ENCODE measurements around the gene SAMM50. TPM values are rescaled to one million over a fixed set of nuclear protein-coding genes. Genes with fewer than 3 reads are reported as not detected.

SAMM50 gene
- 40.5 and 43.1 TPM in 2 replicates for total RNA-seq

DNA sequence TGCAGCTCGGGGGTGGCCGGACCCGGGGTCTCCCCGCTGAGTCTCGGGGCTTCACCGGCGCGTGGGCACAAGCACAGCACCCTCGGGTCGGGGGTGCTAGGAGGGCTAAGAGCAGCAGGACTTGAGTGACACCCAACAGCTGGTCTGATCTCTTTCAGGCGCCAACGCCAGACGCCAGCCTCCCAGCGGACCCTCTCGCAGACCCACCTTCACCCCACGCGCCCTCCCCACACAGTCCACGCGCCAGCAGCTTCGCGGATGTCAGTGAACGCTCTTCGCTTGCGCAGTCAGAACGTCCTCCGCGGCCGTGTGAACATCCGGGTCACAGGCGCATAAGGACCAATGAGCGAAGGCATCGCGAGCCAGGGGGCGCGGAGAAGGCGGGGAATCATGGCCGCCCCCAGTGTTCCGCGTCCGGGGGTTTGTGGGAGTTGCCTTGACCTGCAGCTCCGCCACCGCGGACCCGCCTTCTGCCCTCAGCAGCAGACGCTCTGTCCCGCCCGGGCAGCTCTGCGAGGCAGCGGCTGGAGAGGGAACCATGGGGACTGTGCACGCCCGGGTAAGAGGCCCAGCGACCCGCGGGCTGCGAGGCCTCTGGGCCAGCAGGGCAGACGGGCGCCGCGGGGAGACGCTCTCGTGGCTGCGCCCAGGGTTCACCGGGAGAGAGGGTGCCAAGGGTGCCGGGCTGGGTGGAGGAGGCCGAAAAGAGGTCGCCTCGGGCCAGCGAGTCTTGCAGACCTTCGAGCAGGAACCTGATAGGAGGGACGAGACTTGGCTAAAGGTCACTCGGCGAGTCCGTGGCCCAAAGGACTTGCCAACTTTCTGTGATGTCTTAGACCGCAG is at the start of gene SAMM50:
Gene SAMM50 (plus strand): TSS at position 403 of the 843 bp plus-strand sequence. CDS start 136 bp downstream, at position 539.

DNA sequence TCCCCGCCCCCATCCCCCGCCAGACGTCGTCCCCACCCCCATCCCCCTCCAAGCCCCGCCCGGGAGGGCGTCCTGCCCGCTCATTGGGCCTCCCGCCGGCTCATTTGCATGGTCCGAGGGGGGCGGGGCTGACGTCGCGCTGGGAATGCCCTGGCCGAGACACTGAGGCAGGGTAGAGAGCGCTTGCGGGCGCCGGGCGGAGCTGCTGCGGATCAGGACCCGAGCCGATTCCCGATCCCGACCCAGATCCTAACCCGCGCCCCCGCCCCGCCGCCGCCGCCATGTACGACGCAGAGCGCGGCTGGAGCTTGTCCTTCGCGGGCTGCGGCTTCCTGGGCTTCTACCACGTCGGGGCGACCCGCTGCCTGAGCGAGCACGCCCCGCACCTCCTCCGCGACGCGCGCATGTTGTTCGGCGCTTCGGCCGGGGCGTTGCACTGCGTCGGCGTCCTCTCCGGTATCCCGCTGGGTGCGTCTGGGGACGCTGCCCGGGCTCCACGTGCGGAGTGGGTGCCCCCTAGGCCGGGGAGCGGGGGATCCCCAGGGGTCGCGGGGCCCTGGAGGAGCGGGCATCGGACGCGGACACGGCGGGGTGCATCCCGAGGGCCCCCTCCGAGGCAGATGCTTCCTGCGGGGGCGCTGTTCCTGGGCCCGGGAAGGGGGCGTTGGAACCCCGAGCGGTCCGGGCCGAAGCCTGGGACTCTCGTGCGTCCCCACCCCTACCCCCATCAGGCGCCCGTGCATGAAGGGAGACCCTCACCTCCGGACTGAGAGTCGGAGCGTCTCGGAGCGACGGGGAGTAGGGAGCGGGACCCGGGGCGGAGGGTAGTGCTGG is 31.4 kb upstream of the SAMM50 start, which contains the start of gene PNPLA3:
Gene PNPLA3 (plus strand): TSS at position 175 of the 834 bp plus-strand sequence. CDS start 107 bp downstream, at position 282.

DNA sequence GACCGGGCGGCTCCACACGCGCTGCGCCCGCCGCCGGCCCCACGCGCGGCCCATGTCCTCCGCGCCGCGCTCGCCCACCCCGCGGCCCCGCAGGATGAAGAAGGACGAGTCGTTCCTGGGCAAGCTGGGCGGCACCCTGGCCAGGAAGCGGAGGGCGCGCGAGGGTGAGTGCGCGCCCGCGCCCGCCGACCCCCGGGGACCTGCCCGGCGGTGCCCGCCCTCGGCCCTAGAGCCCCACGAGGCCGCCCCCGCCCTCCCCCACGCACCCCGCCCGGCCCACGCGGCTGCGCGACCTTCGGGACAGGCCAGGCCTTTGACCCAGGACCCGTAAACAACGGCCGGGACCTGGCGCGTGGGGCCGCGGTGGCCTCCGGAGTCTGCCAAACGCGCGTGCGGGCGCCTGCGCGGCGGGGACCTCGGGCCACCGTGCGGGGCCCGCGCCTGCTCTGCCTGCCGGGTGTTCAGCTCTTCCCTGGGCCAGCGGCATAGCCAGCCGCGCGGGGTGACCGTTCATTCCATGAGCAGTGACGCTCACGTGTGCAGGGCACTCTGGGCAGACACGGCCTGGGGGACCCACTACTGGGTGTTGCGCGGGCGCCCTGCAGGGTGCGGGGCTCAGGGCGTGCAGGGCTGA is 69.2 kb downstream of the SAMM50 start, which contains the start of gene PARVB:
Gene PARVB (plus strand): TSS at position 15 of the 634 bp plus-strand sequence. CDS start 38 bp downstream, at position 53.

Other genes starting within 250 kb of the SAMM50 start
- gene EFCAB6, start 143.1 kb upstream of the SAMM50 start, total RNA-seq, result 0.19 and 0.21 TPM in 2 replicates
- gene SULT4A1, start 92.9 kb upstream of the SAMM50 start, total RNA-seq, result 0.09 and 0.21 TPM in 2 replicates
- not detected in 2 replicates for gene PNPLA5, start 63.4 kb upstream of the SAMM50 start, total RNA-seq
- 8.7 and 11.0 TPM in 2 replicates for gene PNPLA3, start 31.6 kb upstream of the SAMM50 start, total RNA-seq
- 15.9 and 22.2 TPM in 2 replicates for gene PARVB, start 68.9 kb downstream of the SAMM50 start, total RNA-seq
- gene PARVG, start 225.5 kb downstream of the SAMM50 start, total RNA-seq, result not detected in 2 replicates